ENCODE results near the gene DLGAP1.

Gene DLGAP1

GRCh38 chr18:4017480-4017879, 437.6 kb downstream of the DLGAP1 start:
- H3K27me3 ChIP-seq (ENCODE audit: low read depth, low read length), result no peaks in the 10 kb centered on the region
- H3K9me3 ChIP-seq (ENCODE audit: control insufficient read depth in 1 of 2, low read length in 2 of 2), result no peaks in the 10 kb centered on the region
- H3K27ac ChIP-seq (ENCODE audit: low read length), result no peak overlapping the region
- H3K4me3 ChIP-seq (ENCODE audit: low read depth in 1 of 2, low read length in 2 of 2), result no peak overlapping the region
- no peaks in the 10 kb centered on the region for H3K4me1 ChIP-seq (ENCODE audit: control insufficient read depth in 1 of 2, insufficient read depth in 2 of 2, low read length in 2 of 2)
- H3K36me3 ChIP-seq (ENCODE audit: control insufficient read depth in 1 of 2, insufficient read depth in 2 of 2, low read length in 2 of 2), result no peaks in the 10 kb centered on the region

DNA sequence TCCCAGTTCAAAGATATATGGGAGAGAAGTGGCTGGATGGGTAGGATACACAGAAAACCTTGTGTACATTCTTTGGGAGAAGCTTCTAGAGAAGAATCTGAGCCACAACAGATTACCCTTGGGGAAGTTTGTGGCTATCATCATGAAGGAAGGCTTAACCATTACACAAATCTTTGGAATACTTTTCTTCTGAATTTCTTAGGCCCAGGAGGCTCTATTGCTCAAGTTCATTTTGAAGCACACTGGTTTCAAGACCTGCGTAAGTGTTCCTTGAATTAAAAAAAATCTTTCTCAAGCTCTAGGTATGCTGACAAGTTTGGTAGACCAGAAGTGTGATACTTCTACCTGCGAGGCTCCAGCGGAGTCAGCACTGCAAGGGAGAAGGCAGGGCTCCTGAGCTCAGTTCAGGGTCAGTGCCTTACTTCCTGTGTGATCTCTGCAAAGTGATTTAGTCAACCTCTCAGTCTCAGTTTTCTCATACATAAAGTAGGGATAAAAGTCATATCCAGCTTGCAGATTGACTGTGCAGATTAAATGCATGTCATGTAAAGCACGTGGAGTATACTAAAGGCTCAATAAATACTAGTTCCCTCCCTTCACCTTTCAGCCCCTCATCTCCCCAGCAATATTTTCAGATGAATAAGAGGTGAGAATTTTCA, 438.6 kb downstream of the DLGAP1 start:
- H3K36me3 ChIP-seq (ENCODE audit: control insufficient read depth in 1 of 2, insufficient read depth in 2 of 2, low read length in 2 of 2), result no peaks in the 10 kb centered on the region
- no peak overlapping the region for H3K4me3 ChIP-seq (ENCODE audit: low read depth in 1 of 2, low read length in 2 of 2)
- H3K9me3 ChIP-seq (ENCODE audit: control insufficient read depth in 1 of 2, low read length in 2 of 2), result no peaks in the 10 kb centered on the region
- no peaks in the 10 kb centered on the region for H3K4me1 ChIP-seq (ENCODE audit: control insufficient read depth in 1 of 2, insufficient read depth in 2 of 2, low read length in 2 of 2)
- no peak overlapping the region for H3K27ac ChIP-seq (ENCODE audit: low read length)
- no peaks in the 10 kb centered on the region for H3K27me3 ChIP-seq (ENCODE audit: low read depth, low read length)

DNA sequence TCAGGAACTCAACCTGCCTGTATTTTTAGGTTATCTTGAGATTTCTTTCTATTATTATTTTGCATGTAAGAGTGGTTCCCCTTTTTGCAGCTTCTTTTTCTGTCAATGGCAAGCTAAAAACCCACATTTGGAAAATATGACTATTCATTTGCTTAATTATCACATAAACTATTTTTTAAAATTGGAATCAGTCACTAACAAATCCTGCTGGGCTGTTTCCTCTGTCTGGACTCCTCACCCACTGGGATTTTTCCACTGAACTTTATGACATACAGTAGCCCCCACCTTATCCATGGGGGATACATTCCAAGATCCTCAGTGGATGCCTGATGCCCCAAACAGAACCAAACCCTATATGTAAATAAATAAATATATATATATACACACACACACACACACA, 447.3 kb downstream of the DLGAP1 start:
- Histone ChIP-seq H3K9me3 (ENCODE audit: control insufficient read depth in 1 of 2, low read length in 2 of 2) (no peaks in the 10 kb centered on the region), H3K4me3 (ENCODE audit: low read depth in 1 of 2, low read length in 2 of 2) (no peak overlapping the region), H3K27me3 (ENCODE audit: low read depth, low read length) (no peaks in the 10 kb centered on the region), H3K27ac (ENCODE audit: low read length) (no peak overlapping the region), H3K36me3 (ENCODE audit: control insufficient read depth in 1 of 2, insufficient read depth in 2 of 2, low read length in 2 of 2) (no peaks in the 10 kb centered on the region), H3K4me1 (ENCODE audit: control insufficient read depth in 1 of 2, insufficient read depth in 2 of 2, low read length in 2 of 2) (no peaks in the 10 kb centered on the region)

- no peaks in the 10 kb centered on the region for H3K9me3 ChIP-seq (ENCODE audit: control insufficient read depth in 1 of 2, low read length in 2 of 2)
- H3K4me3 ChIP-seq (ENCODE audit: low read depth in 1 of 2, low read length in 2 of 2), result no peak overlapping the region
- H3K27me3 ChIP-seq (ENCODE audit: low read depth, low read length), result no peaks in the 10 kb centered on the region
- no peaks in the 10 kb centered on the region for H3K36me3 ChIP-seq (ENCODE audit: control insufficient read depth in 1 of 2, insufficient read depth in 2 of 2, low read length in 2 of 2)
- no peaks in the 10 kb centered on the region for H3K4me1 ChIP-seq (ENCODE audit: control insufficient read depth in 1 of 2, insufficient read depth in 2 of 2, low read length in 2 of 2)
- no peak overlapping the region for H3K27ac ChIP-seq (ENCODE audit: low read length)
Observed at GRCh38 chr18:4004183-4004829, 450.8 kb downstream of the DLGAP1 start.

DNA sequence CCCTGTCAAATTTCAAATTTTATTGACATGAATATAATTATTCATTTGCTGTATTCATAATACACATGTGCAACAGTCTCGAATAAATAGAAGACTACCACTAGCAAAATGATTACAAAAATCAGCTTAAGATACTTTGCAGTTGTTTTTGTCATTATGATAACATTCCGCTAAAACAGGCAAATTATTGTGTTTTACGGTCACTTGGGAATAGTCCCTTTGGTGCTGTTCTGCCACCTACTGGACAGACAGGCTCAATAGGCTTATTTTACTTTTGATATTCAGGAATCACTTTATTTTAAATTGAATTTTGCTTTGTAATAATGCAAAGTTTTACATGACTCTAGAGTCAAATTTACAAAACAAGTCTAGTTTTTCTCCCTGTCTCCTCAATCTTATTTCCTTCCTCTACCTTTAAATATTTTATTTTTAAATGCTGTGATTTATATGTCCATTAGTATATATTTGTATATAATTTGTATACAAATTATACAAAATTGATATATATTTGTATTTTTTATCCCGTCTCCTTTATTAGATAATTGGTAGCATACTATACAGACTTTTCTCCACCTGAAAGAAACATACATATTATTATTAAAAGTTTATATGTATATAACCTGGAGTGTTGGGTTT, 456.3 kb downstream of the DLGAP1 start:
- Histone ChIP-seq H3K4me1 (ENCODE audit: control insufficient read depth in 1 of 2, insufficient read depth in 2 of 2, low read length in 2 of 2) (no peaks in the 10 kb centered on the region), H3K4me3 (ENCODE audit: low read depth in 1 of 2, low read length in 2 of 2) (no peak overlapping the region), H3K27me3 (ENCODE audit: low read depth, low read length) (no peaks in the 10 kb centered on the region)

DNA sequence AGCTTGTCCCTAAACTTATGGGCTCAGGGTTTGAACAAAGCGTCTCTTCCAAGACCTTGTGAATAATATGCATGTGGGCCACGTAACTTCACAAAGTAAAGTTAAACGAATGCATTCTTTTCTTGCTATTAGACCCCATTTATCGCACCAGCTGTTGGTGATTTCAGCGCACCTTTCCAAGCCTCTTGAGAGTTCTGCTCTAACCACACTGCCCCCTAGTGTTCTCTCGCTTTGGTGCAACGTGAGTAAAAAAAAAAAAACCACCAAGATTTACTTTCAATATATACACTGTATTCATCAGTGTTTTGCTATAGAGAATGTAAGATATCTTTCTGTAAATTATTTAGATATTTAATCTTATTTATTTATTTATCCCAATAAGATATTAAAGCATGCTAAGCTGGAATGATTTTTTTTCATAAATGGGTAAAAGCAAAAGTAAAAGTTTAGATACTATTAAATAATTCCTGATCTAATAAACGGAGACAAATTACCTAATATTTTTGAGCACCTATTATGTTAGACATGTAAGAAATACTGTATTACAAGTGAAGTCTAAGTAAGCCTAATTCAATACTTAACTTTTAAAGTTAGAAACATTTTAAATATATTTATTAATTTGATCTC, 459.5 kb downstream of the DLGAP1 start:
- no peak overlapping the region for H3K27ac ChIP-seq (ENCODE audit: low read length)
- no peaks in the 10 kb centered on the region for H3K9me3 ChIP-seq (ENCODE audit: control insufficient read depth in 1 of 2, low read length in 2 of 2)
- no peak overlapping the region for H3K4me3 ChIP-seq (ENCODE audit: low read depth in 1 of 2, low read length in 2 of 2)
- H3K4me1 ChIP-seq (ENCODE audit: control insufficient read depth in 1 of 2, insufficient read depth in 2 of 2, low read length in 2 of 2), result no peaks in the 10 kb centered on the region
- H3K36me3 ChIP-seq (ENCODE audit: control insufficient read depth in 1 of 2, insufficient read depth in 2 of 2, low read length in 2 of 2), result no peaks in the 10 kb centered on the region
- H3K27me3 ChIP-seq (ENCODE audit: low read depth, low read length), result no peaks in the 10 kb centered on the region

More for the DNA sequence above, 456.3 kb downstream of the DLGAP1 start:
- no peaks in the 10 kb centered on the region for H3K36me3 ChIP-seq (ENCODE audit: control insufficient read depth in 1 of 2, insufficient read depth in 2 of 2, low read length in 2 of 2)
- no peak overlapping the region for H3K27ac ChIP-seq (ENCODE audit: low read length)
- H3K9me3 ChIP-seq (ENCODE audit: control insufficient read depth in 1 of 2, low read length in 2 of 2), result no peaks in the 10 kb centered on the region

DNA sequence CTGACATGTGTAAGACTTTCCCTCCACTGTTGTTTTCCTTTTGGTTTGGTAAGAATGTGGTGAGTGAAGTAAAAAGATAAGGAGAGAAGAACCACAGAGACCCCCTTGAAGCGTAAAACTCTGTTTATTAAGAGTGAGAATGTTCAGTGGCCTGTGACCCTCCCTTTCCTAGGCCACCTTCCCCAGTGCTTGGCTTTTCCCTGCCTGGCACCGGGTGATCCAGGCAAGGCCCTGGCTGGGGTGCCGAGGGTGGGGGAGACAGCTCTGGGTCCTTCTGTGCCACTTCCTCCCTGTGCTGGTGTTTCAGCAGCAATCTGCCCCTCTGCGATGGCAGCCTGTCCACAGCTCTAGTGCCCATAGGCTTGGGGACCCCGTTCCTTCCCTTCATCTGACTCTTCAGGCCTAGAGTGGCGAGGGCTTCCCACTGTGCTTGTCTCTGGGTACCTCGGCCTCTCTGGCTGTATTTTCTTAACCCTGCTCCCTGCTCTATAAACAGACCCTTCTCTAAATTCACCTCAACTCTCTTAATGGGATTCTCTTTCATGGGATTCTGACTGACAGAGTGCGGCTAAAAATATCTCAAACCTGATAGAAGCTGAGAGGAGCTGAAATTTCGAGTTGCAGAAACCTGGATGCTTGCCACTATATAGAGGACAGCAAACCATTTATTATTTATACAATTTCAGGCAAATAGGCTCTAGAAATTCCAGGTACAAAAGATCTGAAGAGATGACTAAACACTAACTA, 461.0 kb downstream of the DLGAP1 start:
- no peaks in the 10 kb centered on the region for H3K27me3 ChIP-seq (ENCODE audit: low read depth, low read length)
- no peak overlapping the region for H3K27ac ChIP-seq (ENCODE audit: low read length)
- no peaks in the 10 kb centered on the region for H3K36me3 ChIP-seq (ENCODE audit: control insufficient read depth in 1 of 2, insufficient read depth in 2 of 2, low read length in 2 of 2)
- no peak overlapping the region for H3K4me3 ChIP-seq (ENCODE audit: low read depth in 1 of 2, low read length in 2 of 2)
- H3K4me1 ChIP-seq (ENCODE audit: control insufficient read depth in 1 of 2, insufficient read depth in 2 of 2, low read length in 2 of 2), result no peaks in the 10 kb centered on the region
- no peaks in the 10 kb centered on the region for H3K9me3 ChIP-seq (ENCODE audit: control insufficient read depth in 1 of 2, low read length in 2 of 2)

DNA sequence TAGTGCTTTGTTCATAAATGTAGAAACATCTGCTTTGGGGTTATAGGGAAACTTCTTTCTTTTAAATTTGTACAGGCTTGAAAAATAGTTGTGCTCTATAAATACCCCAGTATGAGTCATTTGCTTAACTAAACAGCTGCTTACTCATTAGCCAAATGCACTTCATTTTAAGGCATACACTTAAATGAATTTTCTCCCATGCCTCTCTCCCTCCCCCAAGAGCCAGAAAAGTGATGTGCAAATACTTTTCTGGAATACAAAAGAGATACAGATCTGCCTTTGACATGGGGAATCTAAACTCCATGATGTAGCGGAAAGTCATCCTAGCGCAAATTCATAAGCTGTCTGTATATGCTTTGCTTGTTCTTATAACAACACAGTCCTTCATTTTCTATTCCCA, 469.4 kb downstream of the DLGAP1 start:
- Histone ChIP-seq H3K36me3 (ENCODE audit: control insufficient read depth in 1 of 2, insufficient read depth in 2 of 2, low read length in 2 of 2) (no peaks in the 10 kb centered on the region), H3K27ac (ENCODE audit: low read length) (no peak overlapping the region), H3K27me3 (ENCODE audit: low read depth, low read length) (no peaks in the 10 kb centered on the region), H3K4me3 (ENCODE audit: low read depth in 1 of 2, low read length in 2 of 2) (no peak overlapping the region), H3K9me3 (ENCODE audit: control insufficient read depth in 1 of 2, low read length in 2 of 2) (no peaks in the 10 kb centered on the region), H3K4me1 (ENCODE audit: control insufficient read depth in 1 of 2, insufficient read depth in 2 of 2, low read length in 2 of 2) (peaks cover 0 to 5% of the 10 kb centered on the region in 2 donors)

DNA sequence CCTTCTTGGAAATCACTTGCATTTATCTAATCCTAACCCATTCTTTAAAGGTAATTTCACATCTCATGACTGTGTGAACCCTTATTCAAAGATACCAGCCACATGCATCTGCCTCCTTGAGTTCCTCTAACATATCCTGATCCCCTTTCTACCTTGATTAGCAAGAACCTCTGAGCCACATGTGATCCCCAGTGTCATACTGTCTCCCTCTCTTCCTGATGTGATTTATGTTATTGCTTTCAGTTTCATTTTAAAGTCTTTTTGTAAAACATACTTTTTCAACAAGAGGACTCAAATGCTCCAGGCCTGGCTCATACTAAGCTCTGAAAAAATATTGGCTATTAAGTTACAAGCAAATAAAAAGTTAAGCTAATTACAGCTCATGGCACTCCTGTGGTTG, 470.1 kb downstream of the DLGAP1 start:
- no peaks in the 10 kb centered on the region for H3K27me3 ChIP-seq (ENCODE audit: low read depth, low read length)
- H3K4me1 ChIP-seq (ENCODE audit: control insufficient read depth in 1 of 2, insufficient read depth in 2 of 2, low read length in 2 of 2), result peaks cover 0 to 5% of the 10 kb centered on the region in 2 donors
- no peaks in the 10 kb centered on the region for H3K9me3 ChIP-seq (ENCODE audit: control insufficient read depth in 1 of 2, low read length in 2 of 2)
- no peak overlapping the region for H3K27ac ChIP-seq (ENCODE audit: low read length)
- H3K4me3 ChIP-seq (ENCODE audit: low read depth in 1 of 2, low read length in 2 of 2), result no peak overlapping the region
- no peaks in the 10 kb centered on the region for H3K36me3 ChIP-seq (ENCODE audit: control insufficient read depth in 1 of 2, insufficient read depth in 2 of 2, low read length in 2 of 2)

DNA sequence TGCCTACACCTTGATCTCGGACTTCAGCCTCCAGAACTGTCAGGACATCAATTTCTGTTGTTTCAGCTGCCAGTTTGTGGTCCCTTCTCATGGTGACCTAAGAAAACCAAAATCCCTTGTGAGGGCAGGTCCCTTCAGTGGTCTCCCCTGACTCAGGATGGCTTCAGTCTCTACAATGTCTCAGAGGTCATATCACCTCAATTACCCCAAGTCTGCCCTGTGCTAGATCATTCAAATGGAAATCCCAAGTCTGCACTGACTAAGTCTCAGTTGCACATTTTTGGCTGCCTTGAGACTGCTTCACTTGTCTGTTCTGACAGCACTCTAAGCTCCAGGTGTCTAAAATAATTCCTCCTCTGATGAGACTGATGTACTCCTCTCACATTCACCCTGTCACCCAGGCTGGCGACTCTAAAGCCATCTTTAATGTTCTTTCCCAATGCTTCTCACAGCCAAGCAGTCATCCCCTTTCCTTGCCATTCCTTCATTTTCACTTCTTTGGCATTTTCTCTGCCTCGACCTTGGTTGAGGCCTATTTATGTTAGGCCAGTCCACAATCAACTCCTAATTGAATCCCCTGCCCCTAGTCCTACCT, 470.8 kb downstream of the DLGAP1 start:
- H3K4me1 ChIP-seq (ENCODE audit: control insufficient read depth in 1 of 2, insufficient read depth in 2 of 2, low read length in 2 of 2), result peaks cover 0 to 5% of the 10 kb centered on the region in 2 donors
- H3K27ac ChIP-seq (ENCODE audit: low read length), result no peak overlapping the region
- no peaks in the 10 kb centered on the region for H3K36me3 ChIP-seq (ENCODE audit: control insufficient read depth in 1 of 2, insufficient read depth in 2 of 2, low read length in 2 of 2)
- H3K9me3 ChIP-seq (ENCODE audit: control insufficient read depth in 1 of 2, low read length in 2 of 2), result peaks cover 0 to 6% of the 10 kb centered on the region in 2 donors
- no peaks in the 10 kb centered on the region for H3K27me3 ChIP-seq (ENCODE audit: low read depth, low read length)
- no peak overlapping the region for H3K4me3 ChIP-seq (ENCODE audit: low read depth in 1 of 2, low read length in 2 of 2)

Measured in muscle layer of duodenum (tissue), 2 donors.